Measurements from ENCODE around the gene PGAP3. TPM values are rescaled to one million over a fixed set of nuclear protein-coding genes. Genes with fewer than 3 reads are reported as not detected.

Gene PGAP3
- total RNA-seq, 1 donor from 2014 or later = 10.7 TPM

DNA sequence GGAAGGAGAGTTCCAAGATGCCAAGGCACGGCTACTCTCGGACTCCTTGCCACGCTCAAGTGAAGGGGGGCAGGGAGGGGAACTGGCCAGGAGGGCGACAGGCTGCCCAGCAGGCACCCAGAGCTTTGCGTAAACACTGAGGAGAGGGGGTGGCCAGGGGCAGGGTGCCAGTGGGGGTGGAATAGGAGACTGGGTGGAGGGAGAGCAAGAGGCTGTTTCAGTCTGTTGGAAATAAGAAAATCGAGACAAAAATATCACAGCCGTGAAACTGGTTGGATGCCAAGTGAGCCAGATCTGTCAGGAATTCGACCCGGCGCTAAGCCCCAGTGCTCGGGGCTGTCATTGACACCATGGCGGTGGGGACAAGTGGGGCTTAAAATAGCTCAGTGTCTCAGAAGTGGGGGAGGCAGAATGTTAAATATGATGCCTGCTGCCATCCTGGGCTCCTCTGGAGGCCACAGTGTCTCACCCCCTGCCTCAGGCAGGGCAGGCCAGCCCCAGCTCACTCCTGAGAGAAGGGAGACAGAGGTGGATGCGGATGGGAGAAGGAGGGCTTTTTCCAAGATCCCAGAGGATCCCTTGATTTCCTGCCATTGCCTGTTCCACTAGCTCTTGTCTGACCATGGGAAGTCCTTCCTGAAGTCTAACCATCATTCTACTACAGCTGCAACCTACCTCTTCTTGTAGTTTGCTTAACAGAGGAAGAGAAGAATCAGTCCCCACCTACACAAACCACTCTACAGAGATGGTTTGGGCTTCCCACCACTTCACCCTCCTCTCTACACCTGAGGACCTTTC is 10.1 kb downstream of the PGAP3 start:
- Histone ChIP-seq H3K27me3 (ENCODE audit: low read depth) (no peaks in the 10 kb centered on the region), H3K27ac (replicated peaks) (peak overlapping the region; percentile 92), H3K9me3 (replicated peaks) (no peaks in the 10 kb centered on the region), H3K36me3 (peaks cover 11% of the 10 kb centered on the region), H3K4me1 (peaks cover 69% of the 10 kb centered on the region), H3K4me3 (peak overlapping the region; percentile 6)
- TF ChIP-seq, protein P1, sequence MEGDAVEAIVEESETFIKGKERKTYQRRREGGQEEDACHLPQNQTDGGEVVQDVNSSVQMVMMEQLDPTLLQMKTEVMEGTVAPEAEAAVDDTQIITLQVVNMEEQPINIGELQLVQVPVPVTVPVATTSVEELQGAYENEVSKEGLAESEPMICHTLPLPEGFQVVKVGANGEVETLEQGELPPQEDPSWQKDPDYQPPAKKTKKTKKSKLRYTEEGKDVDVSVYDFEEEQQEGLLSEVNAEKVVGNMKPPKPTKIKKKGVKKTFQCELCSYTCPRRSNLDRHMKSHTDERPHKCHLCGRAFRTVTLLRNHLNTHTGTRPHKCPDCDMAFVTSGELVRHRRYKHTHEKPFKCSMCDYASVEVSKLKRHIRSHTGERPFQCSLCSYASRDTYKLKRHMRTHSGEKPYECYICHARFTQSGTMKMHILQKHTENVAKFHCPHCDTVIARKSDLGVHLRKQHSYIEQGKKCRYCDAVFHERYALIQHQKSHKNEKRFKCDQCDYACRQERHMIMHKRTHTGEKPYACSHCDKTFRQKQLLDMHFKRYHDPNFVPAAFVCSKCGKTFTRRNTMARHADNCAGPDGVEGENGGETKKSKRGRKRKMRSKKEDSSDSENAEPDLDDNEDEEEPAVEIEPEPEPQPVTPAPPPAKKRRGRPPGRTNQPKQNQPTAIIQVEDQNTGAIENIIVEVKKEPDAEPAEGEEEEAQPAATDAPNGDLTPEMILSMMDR (IDR thresholded peaks at IDR 0.05; ENCODE audit: borderline replicate concordance) = no peak
- peak; percentile 66 for DNase-seq
- intact Hi-C loops (cut with micrococcal nuclease) = no loop called here

DNA sequence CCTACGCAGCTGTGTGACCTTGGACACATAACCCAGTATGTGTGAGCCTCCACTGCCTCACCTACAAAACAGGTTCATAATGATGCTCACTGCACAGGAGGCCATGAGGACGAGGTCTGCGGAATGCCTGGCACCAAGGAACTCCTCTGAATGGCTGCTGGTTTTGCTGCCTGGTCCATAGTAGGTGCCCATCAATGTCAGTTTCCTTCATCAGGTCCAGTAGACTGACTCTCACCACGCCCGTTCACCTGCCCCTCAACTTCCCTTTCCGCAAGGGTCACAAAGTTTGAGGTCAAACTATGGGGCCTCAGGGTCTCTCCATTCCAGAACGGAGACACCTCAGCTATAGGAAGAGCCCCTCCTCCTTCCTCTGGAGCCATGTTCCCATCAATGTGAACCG is 10.8 kb downstream of the PGAP3 start:
- TF ChIP-seq, protein P1 (IDR thresholded peaks at IDR 0.05; ENCODE audit: borderline replicate concordance) = no peak
- Histone ChIP-seq H3K9me3 (replicated peaks) (no peaks in the 10 kb centered on the region), H3K4me3 (peak overlapping the region; percentile 6), H3K4me1 (peaks cover 75% of the 10 kb centered on the region), H3K27me3 (ENCODE audit: low read depth) (no peaks in the 10 kb centered on the region), H3K27ac (replicated peaks) (peak overlapping the region; percentile 92), H3K36me3 (peaks cover 11% of the 10 kb centered on the region)
- intact Hi-C loops (cut with micrococcal nuclease) = no loop called here
- no peak for DNase-seq

DNA sequence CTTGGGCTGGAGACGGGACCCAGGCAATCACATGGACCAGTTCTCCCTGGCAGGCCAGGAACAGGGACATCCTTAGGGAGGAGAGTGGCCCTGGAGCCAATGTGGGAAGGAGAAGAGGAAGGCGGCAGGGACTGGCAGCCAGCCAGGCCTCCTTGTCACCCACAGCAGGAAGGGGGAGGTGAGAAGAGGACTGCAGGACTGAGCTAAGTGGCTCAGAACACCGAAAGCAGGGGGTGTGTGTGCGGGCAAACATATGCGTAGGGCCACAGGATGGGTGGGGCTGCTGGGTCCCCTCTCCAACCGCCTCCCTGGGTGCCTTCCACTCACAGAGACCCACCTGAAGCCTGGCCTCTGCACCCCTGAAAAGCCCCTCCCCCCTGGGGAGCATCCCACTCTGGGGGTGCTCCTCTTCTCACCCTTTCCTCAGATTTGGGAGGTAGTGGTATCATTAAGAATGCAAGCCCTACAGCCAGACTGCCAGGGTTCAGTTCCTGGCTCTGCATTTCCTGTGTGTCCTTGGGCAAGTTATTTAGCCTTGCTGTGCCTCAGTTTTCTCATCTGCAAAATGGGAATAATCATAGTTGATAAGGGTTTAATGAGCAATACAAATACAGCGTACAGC is 11.5 kb downstream of the PGAP3 start:
- intact Hi-C loops (cut with micrococcal nuclease) = no loop called here
- Histone ChIP-seq H3K9me3 (replicated peaks) (no peaks in the 10 kb centered on the region), H3K27ac (replicated peaks) (peak overlapping the region; percentile 92), H3K4me3 (no peak overlapping the region), H3K27me3 (ENCODE audit: low read depth) (no peaks in the 10 kb centered on the region), H3K4me1 (peaks cover 83% of the 10 kb centered on the region), H3K36me3 (peaks cover 10% of the 10 kb centered on the region)
- DNase-seq = peak; percentile 76
- TF ChIP-seq, protein P1 (IDR thresholded peaks at IDR 0.05; ENCODE audit: borderline replicate concordance) = no peak

DNA sequence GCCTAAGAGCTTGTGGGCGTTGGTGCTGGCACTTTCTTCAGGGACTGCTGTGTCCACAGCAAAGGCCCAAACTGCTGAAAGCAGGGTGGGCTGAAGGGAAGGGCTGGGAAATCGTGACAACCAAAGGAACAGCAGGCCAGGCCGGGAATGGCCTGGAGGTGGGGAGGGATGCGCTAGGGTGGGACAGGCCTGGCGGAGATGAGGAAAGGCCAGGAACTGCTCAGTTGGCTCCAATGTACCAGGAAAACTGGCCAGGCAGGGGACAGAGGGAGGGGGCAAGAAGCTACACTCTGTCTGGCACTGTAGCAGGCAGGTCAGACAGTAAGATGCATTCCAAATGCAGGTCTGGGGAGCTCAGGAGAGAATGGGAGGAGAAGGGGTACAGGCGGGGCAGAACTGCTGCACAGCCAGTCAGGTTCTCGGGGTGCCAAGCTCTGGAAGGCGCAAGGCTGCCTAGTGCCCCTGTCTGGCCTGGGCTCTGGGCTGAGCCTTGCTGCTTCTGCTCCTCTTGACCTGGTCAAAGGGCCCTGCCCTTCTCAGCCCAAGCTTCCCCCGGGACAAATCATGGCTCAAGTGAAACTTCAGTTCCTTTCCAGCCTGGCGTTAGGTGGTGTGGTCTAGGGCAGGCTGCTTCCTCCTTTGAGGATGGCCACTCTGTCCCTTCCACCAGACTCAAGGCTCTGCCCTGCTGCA is 12.3 kb downstream of the PGAP3 start:
- Histone ChIP-seq H3K4me3 (no peak overlapping the region), H3K27ac (replicated peaks) (peak overlapping the region; percentile 92), H3K36me3 (peaks cover 3% of the 10 kb centered on the region), H3K27me3 (ENCODE audit: low read depth) (no peaks in the 10 kb centered on the region), H3K4me1 (peaks cover 87% of the 10 kb centered on the region), H3K9me3 (replicated peaks) (no peaks in the 10 kb centered on the region)
- intact Hi-C loops (cut with micrococcal nuclease) = no loop called here
- no peak for DNase-seq
- TF ChIP-seq, protein P1 (IDR thresholded peaks at IDR 0.05; ENCODE audit: borderline replicate concordance) = no peak

- H3K4me3 ChIP-seq = no peak overlapping the region
- TF ChIP-seq, protein P1 (IDR thresholded peaks at IDR 0.05; ENCODE audit: borderline replicate concordance) = no peak
- no peaks in the 10 kb centered on the region for H3K9me3 ChIP-seq (replicated peaks)
- peak; percentile 43 for DNase-seq
- intact Hi-C loops (cut with micrococcal nuclease) = no loop called here
- H3K36me3 ChIP-seq = no peaks in the 10 kb centered on the region
- peak overlapping the region; percentile 92 for H3K27ac ChIP-seq (replicated peaks)
- H3K4me1 ChIP-seq = peaks cover 87% of the 10 kb centered on the region
- H3K27me3 ChIP-seq (ENCODE audit: low read depth) = peaks cover 6% of the 10 kb centered on the region
Observed at GRCh38 chr17:39674702-39675389, 13.0 kb downstream of the PGAP3 start.
